ENCODE measurements around the gene MBD5.

The MBD5 gene

DNA sequence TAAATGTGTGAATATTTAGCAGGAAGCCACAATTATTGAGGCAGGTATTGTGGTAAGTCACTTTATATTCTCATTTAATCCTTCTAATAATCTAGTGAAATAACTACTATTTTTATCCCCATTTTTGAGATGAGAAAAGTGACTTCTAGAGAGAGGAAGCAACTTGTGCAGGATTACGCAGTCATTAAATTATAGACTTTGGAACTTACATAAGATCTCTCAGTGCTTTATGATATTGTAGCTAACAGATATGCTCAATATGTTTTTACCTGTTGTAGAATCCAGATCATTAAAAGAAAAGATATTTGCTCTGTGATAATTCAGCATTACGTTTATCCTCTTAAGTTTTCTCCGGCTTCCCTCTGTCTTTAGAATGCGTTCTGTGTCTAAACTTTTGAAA lies 50.5 kb downstream of the MBD5 start:
- TF ChIP-seq, protein P1, sequence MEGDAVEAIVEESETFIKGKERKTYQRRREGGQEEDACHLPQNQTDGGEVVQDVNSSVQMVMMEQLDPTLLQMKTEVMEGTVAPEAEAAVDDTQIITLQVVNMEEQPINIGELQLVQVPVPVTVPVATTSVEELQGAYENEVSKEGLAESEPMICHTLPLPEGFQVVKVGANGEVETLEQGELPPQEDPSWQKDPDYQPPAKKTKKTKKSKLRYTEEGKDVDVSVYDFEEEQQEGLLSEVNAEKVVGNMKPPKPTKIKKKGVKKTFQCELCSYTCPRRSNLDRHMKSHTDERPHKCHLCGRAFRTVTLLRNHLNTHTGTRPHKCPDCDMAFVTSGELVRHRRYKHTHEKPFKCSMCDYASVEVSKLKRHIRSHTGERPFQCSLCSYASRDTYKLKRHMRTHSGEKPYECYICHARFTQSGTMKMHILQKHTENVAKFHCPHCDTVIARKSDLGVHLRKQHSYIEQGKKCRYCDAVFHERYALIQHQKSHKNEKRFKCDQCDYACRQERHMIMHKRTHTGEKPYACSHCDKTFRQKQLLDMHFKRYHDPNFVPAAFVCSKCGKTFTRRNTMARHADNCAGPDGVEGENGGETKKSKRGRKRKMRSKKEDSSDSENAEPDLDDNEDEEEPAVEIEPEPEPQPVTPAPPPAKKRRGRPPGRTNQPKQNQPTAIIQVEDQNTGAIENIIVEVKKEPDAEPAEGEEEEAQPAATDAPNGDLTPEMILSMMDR (conservative IDR thresholded peaks at IDR 0.05): no peak
- no peak overlapping the region for H3K27ac ChIP-seq

DNA sequence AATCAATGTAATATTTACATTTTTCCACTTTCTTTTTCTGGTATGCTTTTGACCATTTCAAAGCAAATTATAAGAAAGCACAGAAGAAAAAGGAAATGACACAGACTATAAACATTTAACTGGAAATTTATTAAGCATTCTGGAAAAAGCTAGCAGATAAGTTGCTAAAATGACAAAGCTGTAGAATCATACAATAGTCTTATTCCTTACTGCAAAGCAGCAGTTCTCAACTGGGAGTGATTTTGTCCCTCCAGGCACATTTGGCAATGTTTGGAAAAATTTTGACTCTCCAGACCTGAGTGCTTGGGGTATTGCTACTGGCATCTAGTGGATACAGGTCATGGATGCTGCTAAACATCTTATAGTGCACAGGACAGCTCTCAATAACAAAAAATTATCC lies 75.1 kb downstream of the MBD5 start:
- no peak overlapping the region for H3K27ac ChIP-seq
- TF ChIP-seq, protein P1 (conservative IDR thresholded peaks at IDR 0.05): no peak

DNA sequence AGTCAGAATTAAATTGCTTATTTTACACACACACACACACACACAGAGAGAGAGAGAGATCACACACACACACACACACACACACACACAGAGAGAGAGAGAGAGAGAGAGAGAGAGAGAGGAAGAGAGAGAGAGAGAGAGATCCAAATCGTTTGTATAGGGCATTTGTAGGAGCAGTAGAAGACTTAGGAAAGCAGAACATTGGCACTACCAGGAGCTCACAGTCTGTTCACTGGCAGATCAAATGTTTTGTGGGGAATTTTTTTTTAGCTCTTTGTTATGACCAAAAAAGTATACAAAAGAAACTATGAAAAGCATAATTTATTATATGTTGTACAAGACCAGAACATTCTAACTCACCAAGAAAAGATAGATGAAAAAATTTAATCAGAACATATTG lies 81.8 kb downstream of the MBD5 start:
- no peak overlapping the region for H3K27ac ChIP-seq
- TF ChIP-seq, protein P1 (conservative IDR thresholded peaks at IDR 0.05): no peak

DNA sequence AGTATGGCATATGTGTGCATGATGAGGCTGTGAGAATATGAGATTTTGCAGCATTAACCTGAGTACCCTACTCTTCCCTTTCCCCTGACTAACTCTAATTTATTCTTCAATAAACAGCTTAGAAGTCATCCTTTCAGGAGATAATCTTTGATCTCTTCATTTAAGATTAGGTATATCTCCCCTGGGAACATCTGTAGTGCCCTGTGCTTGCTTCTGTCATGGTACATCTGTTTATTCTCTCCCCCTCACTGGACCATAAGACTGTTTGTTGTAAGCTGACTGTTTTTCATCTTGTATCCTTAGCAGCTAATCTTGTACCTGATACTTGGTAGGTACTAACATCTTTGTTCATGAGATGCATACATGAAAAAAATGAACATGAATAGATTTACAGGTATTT lies 83.1 kb downstream of the MBD5 start:
- TF ChIP-seq, protein P1 (conservative IDR thresholded peaks at IDR 0.05): no peak
- no peak overlapping the region for H3K27ac ChIP-seq

DNA sequence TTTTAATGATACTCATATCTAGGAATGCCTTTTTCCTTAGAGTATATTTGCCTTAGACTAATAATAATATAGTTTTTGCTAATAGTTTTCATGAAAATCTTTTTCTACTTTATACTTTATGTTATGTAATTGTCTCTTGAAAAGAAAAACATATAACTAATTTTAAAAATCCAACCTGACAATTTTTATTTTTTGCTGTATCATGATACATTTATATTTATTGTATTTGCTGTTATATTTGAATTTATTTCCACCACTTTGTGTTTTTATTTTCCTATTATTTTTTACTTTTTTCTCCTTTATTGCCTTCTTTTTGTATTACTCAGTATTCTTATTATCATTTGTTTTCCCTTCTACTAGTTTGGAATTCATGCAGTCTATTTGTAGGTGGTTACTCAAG lies 85.4 kb downstream of the MBD5 start:
- TF ChIP-seq, protein P1 (conservative IDR thresholded peaks at IDR 0.05): no peak
- no peak overlapping the region for H3K27ac ChIP-seq

DNA sequence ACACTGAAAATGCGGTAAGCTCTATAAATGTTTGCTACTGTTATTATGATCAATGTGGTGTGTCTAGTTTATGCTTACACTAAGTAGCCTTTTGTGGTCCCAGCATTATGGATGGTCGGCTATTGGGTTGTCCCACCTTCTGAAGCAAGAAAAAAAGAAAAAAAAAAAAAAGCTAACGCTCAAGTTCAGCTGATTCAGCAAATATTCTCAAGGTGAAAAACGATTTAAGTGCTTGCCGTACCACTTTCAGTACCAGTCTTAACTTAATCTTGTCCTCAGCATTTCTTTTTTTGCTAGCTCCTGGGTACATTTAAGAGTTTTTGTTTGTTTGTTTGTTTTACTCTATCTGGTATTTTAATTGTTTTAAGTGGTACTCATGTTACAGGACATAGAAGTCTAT lies 87.5 kb downstream of the MBD5 start:
- H3K27ac ChIP-seq: no peak overlapping the region
- TF ChIP-seq, protein P1 (conservative IDR thresholded peaks at IDR 0.05): no peak

DNA sequence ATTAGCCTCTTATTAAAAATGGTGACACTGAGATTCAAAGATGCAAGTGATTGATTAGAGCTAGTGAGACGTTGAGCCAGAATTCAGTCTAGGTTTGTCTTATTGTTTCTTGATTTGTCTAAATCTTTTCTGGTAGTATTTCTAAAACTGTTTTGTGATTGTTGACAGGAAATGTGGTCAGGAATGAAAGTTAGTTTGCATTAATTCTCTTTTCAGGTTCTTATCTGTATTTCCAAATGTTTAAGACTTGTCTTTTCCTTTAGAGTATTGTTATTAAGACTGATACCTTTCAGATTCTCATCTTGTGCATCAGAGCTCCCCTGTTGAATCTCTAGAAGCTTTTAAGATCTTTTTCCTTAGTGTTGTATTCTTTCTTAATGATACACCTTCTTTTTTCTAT lies 89.3 kb downstream of the MBD5 start:
- TF ChIP-seq, protein P1 (conservative IDR thresholded peaks at IDR 0.05): no peak
- H3K27ac ChIP-seq: no peak overlapping the region

DNA sequence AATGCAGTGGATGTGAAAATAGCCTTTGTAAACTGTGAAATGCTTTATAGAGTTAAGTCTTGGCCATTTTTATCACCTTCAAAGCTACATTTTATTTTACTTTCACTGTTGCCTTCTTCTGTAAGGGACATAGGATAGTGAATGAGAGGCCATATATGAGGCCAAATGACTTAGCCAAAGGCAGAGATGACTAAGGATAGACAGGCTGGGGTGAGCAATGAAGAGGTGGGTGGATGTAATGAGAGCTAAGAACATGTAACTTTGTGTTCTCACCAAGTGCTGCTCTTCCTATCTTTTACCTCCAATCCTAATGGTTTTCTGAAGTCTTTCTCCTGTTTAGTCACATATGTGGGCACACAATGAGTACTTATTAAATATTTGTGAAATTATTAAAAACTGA lies 101.9 kb downstream of the MBD5 start:
- H3K27ac ChIP-seq: no peak overlapping the region
- TF ChIP-seq, protein P1 (conservative IDR thresholded peaks at IDR 0.05): no peak
